Testis (tissue), 5 donors: ENCODE results near the gene CTNNB1. TPM values are rescaled to one million over a fixed set of nuclear protein-coding genes. Genes with fewer than 3 reads are reported as not detected.

Experiments used
- DNase-seq: peaks from one replicate; pipeline ENCODE4 v3.0.0-alpha.2; 2019
- H3K27ac ChIP-seq, 2 donors: fragments of 200-600 bp; sonication (generic); one replicate each; pipeline ENCODE4 v1.5.1; 2019
- H3K27me3 ChIP-seq: fragments of 200-600 bp; sonication (generic); one replicate; pipeline ENCODE4 v1.5.1; 2019
- H3K36me3 ChIP-seq: fragments of 200-600 bp; sonication (generic); one replicate; pipeline ENCODE4 v1.5.1; 2017; ENCODE audit warnings: low read depth; ENCODE audit errors: missing control alignments
- H3K4me1 ChIP-seq: fragments of 200-600 bp; sonication (generic); one replicate; pipeline ENCODE4 v1.5.1; 2019
- H3K4me3 ChIP-seq, 2 donors: fragments of 200-600 bp; sonication (generic); one replicate each; pipeline ENCODE4 v1.5.1; 2017 to 2019
- H3K9me3 ChIP-seq: fragments of 200-600 bp; sonication (generic); one replicate; pipeline ENCODE4 v1.5.1; 2017
- CTCF ChIP-seq, 3 experiments: fragments of 450-650 bp in 2 of 3; fragments of 200-600 bp in 1 of 3; sonication (generic) in 1 of 3; IDR thresholded peaks; one replicate each; pipeline ENCODE4 v1.5.1; 2016 to 2019; ENCODE audit warnings: antibody characterized with exemption in 3 of 3, mild to moderate bottlenecking in 2 of 3, moderate library complexity in 1 of 3
- POLR2A ChIP-seq: fragments of 450-650 bp; IDR thresholded peaks from one replicate; pipeline ENCODE4 v1.6.1; 2017; ENCODE audit warnings: antibody characterized with exemption, mild to moderate bottlenecking, moderate library complexity
- WGBS, 2 donors: methylation state at CpG; one replicate each; pipeline ENCODE4 v1.1.5; 2018; 5-methylcytosine and 5-hydroxymethylcytosine counted together
- intact Hi-C: fragments of 100-400 bp; cut with DNase I; formaldehyde crosslinking; loops from one replicate; pipeline ENCODE4 v1.15.1; 2023; ENCODE audit warnings: low total_unique reads
- long read RNA-seq, 2 donors: transcript quantifications; one replicate each; lab custom pipeline, GENCODE V29; 2026
- polyA plus RNA-seq: library from polyadenylated mRNA; stranded (reverse); fragments of 350-450 nt; fragmentation: Illumina TruSeq; extraction: RNeasy Lipid Tissue Mini Kit (QIAGEN cat#74804); gene quantifications from one replicate; pipeline ENCODE4 v1.2.3, GENCODE V29; 2014; ENCODE audit warnings: low read depth, low replicate concordance; ENCODE audit not compliant: insufficient read depth
- total RNA-seq, 2 donors: library from RNA; depleted of rRNA; stranded (reverse); fragments of >200 nt; gene quantifications; one replicate each; pipeline ENCODE4 v1.2.3, GENCODE V29; 2016

CTNNB1 gene
- total RNA-seq (100 to 1,000 TPM; 293 to 379 TPM), polyA plus RNA-seq (146 TPM)
- long read RNA-seq, donor 1, full-length matches to known transcripts, result 52 of 168 reads
- long read RNA-seq, donor 1, partial matches to known transcripts, result 116 of 168 reads
- long read RNA-seq, donor 1, other reads (novel, unspliced or antisense), result 0 of 168 reads
- long read RNA-seq, donor 2, full-length matches to known transcripts, result 23 of 93 reads
- long read RNA-seq, donor 2, partial matches to known transcripts, result 70 of 93 reads
- long read RNA-seq, donor 2, other reads (novel, unspliced or antisense), result 0 of 93 reads

GRCh38 chr3:41198950-41199865 is at the start of gene CTNNB1:
Gene CTNNB1, plus strand, starts transcription at chr3:41199505. Its CDS starts 24,564 bp downstream, at chr3:41224069.
- Histone ChIP-seq H3K4me3 (peak within 1 kb of the TSS; percentile 97 to 98), H3K27ac (peak within 1 kb of the TSS; percentile 98 to 99), H3K36me3 (no peaks in the 10 kb centered on the region), H3K4me1 (peaks cover 19% of the 10 kb centered on the region), H3K9me3 (no peaks in the 10 kb centered on the region), H3K27me3 (no peaks in the 10 kb centered on the region)
- 0% methylated on average over 86 of the region's 112 CpGs; no CpG with 5 or more reads in 1 of the 2 donors for WGBS, 2 donors
- intact Hi-C loops, result no loop called here
- DNase-seq, result peak; percentile 96
- TF ChIP-seq POLR2A (peak; percentile 86), CTCF (IDR thresholded peaks at IDR 0.05) (peak in 2 of 3 experiments; percentile 16 to 36)

GRCh38 chr3:41155834-41156233 is 43.5 kb upstream of the CTNNB1 start:
- DNase-seq, result no peak
- no peak overlapping the region for H3K4me3 ChIP-seq
- intact Hi-C loops, result no loop called here
- no peaks in the 10 kb centered on the region for H3K9me3 ChIP-seq
- no peak overlapping the region for H3K27ac ChIP-seq
- H3K4me1 ChIP-seq, result no peaks in the 10 kb centered on the region
- H3K36me3 ChIP-seq, result no peaks in the 10 kb centered on the region
- 95 to 97% methylated on average over 3 of the region's 3 CpGs for WGBS, 2 donors
- TF ChIP-seq CTCF (IDR thresholded peaks at IDR 0.05) (no peak), POLR2A (no peak)
- no peaks in the 10 kb centered on the region for H3K27me3 ChIP-seq

- no peak for DNase-seq
- Histone ChIP-seq H3K27me3 (no peaks in the 10 kb centered on the region), H3K27ac (no peak overlapping the region), H3K36me3 (no peaks in the 10 kb centered on the region), H3K9me3 (no peaks in the 10 kb centered on the region), H3K4me3 (no peak overlapping the region), H3K4me1 (no peaks in the 10 kb centered on the region)
- TF ChIP-seq POLR2A (no peak), CTCF (IDR thresholded peaks at IDR 0.05) (no peak)
- 92 to 100% methylated on average over 1 of the region's 1 CpG for WGBS, 2 donors
- intact Hi-C loops, result no loop called here
Observed at GRCh38 chr3:41158947-41159346, 40.4 kb upstream of the CTNNB1 start.

GRCh38 chr3:41159588-41160189 is 39.6 kb upstream of the CTNNB1 start:
- intact Hi-C loops, result no loop called here
- no peaks in the 10 kb centered on the region for H3K4me1 ChIP-seq
- WGBS, 2 donors, result 92 to 94% methylated on average over 3 of the region's 3 CpGs
- no peak overlapping the region for H3K4me3 ChIP-seq
- no peak for DNase-seq
- H3K27ac ChIP-seq, result no peak overlapping the region
- H3K9me3 ChIP-seq, result no peaks in the 10 kb centered on the region
- TF ChIP-seq POLR2A, result no peak
- TF ChIP-seq CTCF (IDR thresholded peaks at IDR 0.05), result no peak
- H3K36me3 ChIP-seq, result no peaks in the 10 kb centered on the region
- H3K27me3 ChIP-seq, result no peaks in the 10 kb centered on the region
